Astrocyte (in vitro differentiated cells and primary cell): ENCODE results near the gene TMPRSS9. TPM values are rescaled to one million over a fixed set of nuclear protein-coding genes. Genes with fewer than 3 reads are reported as not detected.

Source experiments
- DNase-seq: peaks from one replicate; pipeline ENCODE4 v3.0.0-alpha.2; 2010; ENCODE audit warnings: low read depth
- FAIRE-seq: peaks from 2 replicates; lab custom pipeline; 2011; peaks lifted over from hg19 to GRCh38; lab: Jason Lieb, UNC
- H2AFZ ChIP-seq: 2 replicates; pipeline ENCODE4 v1.6.0; 2012; ENCODE audit warnings: low read depth, low read length, inconsistent platforms
- H3K27ac ChIP-seq: 2 replicates; pipeline ENCODE4 v1.5.1; 2011; ENCODE audit warnings: low read depth, low read length, inconsistent platforms
- H3K27me3 ChIP-seq: 2 replicates; pipeline ENCODE4 v1.6.0; 2011; ENCODE audit warnings: low read length, inconsistent platforms; ENCODE audit not compliant: insufficient read depth
- H3K36me3 ChIP-seq: 2 replicates; pipeline ENCODE4 v1.5.1; 2011; ENCODE audit warnings: low read length, inconsistent platforms; ENCODE audit not compliant: insufficient read depth
- H3K4me1 ChIP-seq: 2 replicates; pipeline ENCODE4 v1.5.1; 2011; ENCODE audit warnings: low read length, inconsistent platforms; ENCODE audit not compliant: insufficient read depth
- H3K4me2 ChIP-seq: 2 replicates; pipeline ENCODE4 v1.6.0; 2012; ENCODE audit warnings: low read length, inconsistent platforms
- H3K4me3 ChIP-seq: 2 replicates; pipeline ENCODE4 v1.5.1; 2011; ENCODE audit warnings: low read depth, mild to moderate bottlenecking, low read length, inconsistent platforms; ENCODE audit not compliant: insufficient read depth
- H3K79me2 ChIP-seq: 2 replicates; pipeline ENCODE4 v1.6.0; 2012; ENCODE audit warnings: mild to moderate bottlenecking, low read length, inconsistent platforms; ENCODE audit not compliant: insufficient read depth
- H3K9ac ChIP-seq: 2 replicates; pipeline ENCODE4 v1.6.0; 2012; ENCODE audit warnings: mild to moderate bottlenecking, low read length, inconsistent platforms
- H3K9me3 ChIP-seq: 2 replicates; pipeline ENCODE4 v1.5.1; 2012; ENCODE audit warnings: low read depth, mild to moderate bottlenecking, low read length, inconsistent platforms; ENCODE audit not compliant: insufficient read depth
- H4K20me1 ChIP-seq: 2 replicates; pipeline ENCODE4 v1.6.0; 2012; ENCODE audit warnings: low read length, inconsistent platforms; ENCODE audit not compliant: insufficient read depth
- H3K27ac Mint-ChIP-seq: one replicate; pipeline ENCODE4 v1.8.0; 2021; ENCODE audit warnings: mild to moderate bottlenecking, mixed read lengths; ENCODE audit not compliant: unreplicated experiment
- H3K27me3 Mint-ChIP-seq: one replicate; pipeline ENCODE4 v1.8.0; 2021; ENCODE audit warnings: low read depth, mixed read lengths; ENCODE audit not compliant: unreplicated experiment
- H3K36me3 Mint-ChIP-seq: one replicate; pipeline ENCODE4 v1.8.0; 2021; ENCODE audit warnings: low read depth, mixed read lengths; ENCODE audit not compliant: unreplicated experiment
- H3K4me1 Mint-ChIP-seq: one replicate; pipeline ENCODE4 v1.8.0; 2021; ENCODE audit warnings: low read depth, mixed read lengths; ENCODE audit not compliant: unreplicated experiment
- H3K4me3 Mint-ChIP-seq: one replicate; pipeline ENCODE4 v1.8.0; 2021; ENCODE audit warnings: mild to moderate bottlenecking, moderate library complexity, mixed read lengths; ENCODE audit not compliant: unreplicated experiment
- H3K9me3 Mint-ChIP-seq: one replicate; pipeline ENCODE4 v1.8.0; 2021; ENCODE audit warnings: mild to moderate bottlenecking, mixed read lengths; ENCODE audit not compliant: unreplicated experiment
- CTCF ChIP-seq: IDR thresholded peaks from 2 replicates; pipeline ENCODE4 v1.5.1; 2011; ENCODE audit warnings: low read depth, mild to moderate bottlenecking, inconsistent platforms, low read length, moderate library complexity; ENCODE audit not compliant: insufficient read depth
- EZH2 ChIP-seq: IDR thresholded peaks from 2 replicates; pipeline ENCODE4 v1.6.1; 2012; ENCODE audit warnings: mild to moderate bottlenecking, low read length, inconsistent platforms; ENCODE audit not compliant: insufficient read depth
- total RNA-seq: library from RNA; stranded (reverse); gene quantifications from 2 replicates; pipeline ENCODE4 v1.2.1, GENCODE V29; 2021

Gene TMPRSS9
- total RNA-seq, 1 donor from 2014 or later, result 0.16 TPM

- no peak overlapping the region for H3K9ac ChIP-seq
- no peak overlapping the region for H3K4me3 ChIP-seq
- Mint-ChIP-seq H3K27me3 (no peaks in the 10 kb centered on the region), H3K4me3 (peak overlapping the region; percentile 72), H3K4me1 (peaks cover 27% of the 10 kb centered on the region), H3K27ac (peak overlapping the region; percentile 77), H3K36me3 (peaks cover 3% of the 10 kb centered on the region), H3K9me3 (no peaks in the 10 kb centered on the region)
- H3K4me1 ChIP-seq, result peaks cover 15% of the 10 kb centered on the region
- no peaks in the 10 kb centered on the region for H3K36me3 ChIP-seq
- no peak for TF ChIP-seq CTCF
- no peak for TF ChIP-seq EZH2
- no peaks in the 10 kb centered on the region for H3K9me3 ChIP-seq
- DNase-seq (no peak), FAIRE-seq (no peak)
- H3K27me3 ChIP-seq, result no peaks in the 10 kb centered on the region
- no peak overlapping the region for H3K4me2 ChIP-seq
- no peak overlapping the region for H3K27ac ChIP-seq
- H4K20me1 ChIP-seq, result peaks cover 69% of the 10 kb centered on the region
- peaks cover 89% of the 10 kb centered on the region for H3K79me2 ChIP-seq
- H2AFZ ChIP-seq, result no peak overlapping the region
Measured at GRCh38 chr19:2330255-2330631, 29.8 kb upstream of the TMPRSS9 start.

GRCh38 chr19:2330632-2331284 lies 29.3 kb upstream of the TMPRSS9 start:
- H3K27me3 Mint-ChIP-seq, result no peaks in the 10 kb centered on the region
- no peak overlapping the region for H3K4me3 ChIP-seq
- no peaks in the 10 kb centered on the region for H3K9me3 Mint-ChIP-seq
- peaks cover 69% of the 10 kb centered on the region for H4K20me1 ChIP-seq
- no peak overlapping the region for H2AFZ ChIP-seq
- no peak for FAIRE-seq
- no peaks in the 10 kb centered on the region for H3K27me3 ChIP-seq
- H3K9me3 ChIP-seq, result no peaks in the 10 kb centered on the region
- H3K79me2 ChIP-seq, result peaks cover 88% of the 10 kb centered on the region
- no peak for DNase-seq
- peaks cover 3% of the 10 kb centered on the region for H3K36me3 Mint-ChIP-seq
- H3K4me2 ChIP-seq, result no peak overlapping the region
- H3K27ac Mint-ChIP-seq, result peak overlapping the region; percentile 77
- H3K4me1 ChIP-seq, result peaks cover 15% of the 10 kb centered on the region
- H3K4me3 Mint-ChIP-seq, result peak overlapping the region; percentile 72
- H3K4me1 Mint-ChIP-seq, result peaks cover 27% of the 10 kb centered on the region
- no peak for TF ChIP-seq EZH2
- TF ChIP-seq CTCF, result no peak
- no peaks in the 10 kb centered on the region for H3K36me3 ChIP-seq
- peak overlapping the region; percentile 17 for H3K9ac ChIP-seq
- H3K27ac ChIP-seq, result no peak overlapping the region

- no peak overlapping the region for H3K9ac ChIP-seq
- no peaks in the 10 kb centered on the region for H3K9me3 ChIP-seq
- TF ChIP-seq EZH2 (no peak), CTCF (no peak)
- Mint-ChIP-seq H3K27ac (no peak overlapping the region), H3K9me3 (no peaks in the 10 kb centered on the region), H3K27me3 (no peaks in the 10 kb centered on the region), H3K36me3 (no peaks in the 10 kb centered on the region), H3K4me1 (peaks cover 24% of the 10 kb centered on the region), H3K4me3 (no peak overlapping the region)
- no peaks in the 10 kb centered on the region for H3K36me3 ChIP-seq
- H3K27ac ChIP-seq, result no peak overlapping the region
- H3K4me2 ChIP-seq, result no peak overlapping the region
- peaks cover 88% of the 10 kb centered on the region for H3K79me2 ChIP-seq
- no peak overlapping the region for H2AFZ ChIP-seq
- FAIRE-seq, result no peak
- no peak overlapping the region for H3K4me3 ChIP-seq
- H3K4me1 ChIP-seq, result peaks cover 15% of the 10 kb centered on the region
- peaks cover 73% of the 10 kb centered on the region for H4K20me1 ChIP-seq
- no peak for DNase-seq
- no peaks in the 10 kb centered on the region for H3K27me3 ChIP-seq
Measured at GRCh38 chr19:2331601-2332246, 28.3 kb upstream of the TMPRSS9 start.
